OCI-LY7 (cell line): ENCODE measurements around the gene NEURL4. TPM values are rescaled to one million over a fixed set of nuclear protein-coding genes. Genes with fewer than 3 reads are reported as not detected.

Source experiments
- BruUV-seq: library from RNA; stranded (reverse); fragments of 400-500 nt; replicated peaks from 2 replicates; lab custom pipeline; 2021; lab: Mats Ljungman, UMichigan
- CTCF ChIA-PET: fragments of 300-600 bp; sonication (Branson Sonifier 250); formaldehyde crosslinking; loops from one replicate; lab custom pipeline; 2022; ENCODE audit warnings: antibody characterized with exemption; ENCODE audit not compliant: unreplicated experiment; lab: Charles Lee
- POLR2A ChIA-PET: fragments of 300-600 bp; sonication (Branson Sonifier 250); formaldehyde crosslinking; loops from one replicate; lab custom pipeline; 2022; ENCODE audit warnings: antibody characterized with exemption; lab: Charles Lee
- DNase-seq: peaks from one replicate; pipeline ENCODE4 v3.0.0-alpha.2; 2015; ENCODE audit warnings: low spot score
- H2AFZ ChIP-seq: fragments of 200-600 bp; sonication (generic), shearing (Covaris generic); 2 replicates; pipeline ENCODE4 v1.6.1; 2014; ENCODE audit warnings: mild to moderate bottlenecking, antibody characterized with exemption, low read length, moderate library complexity
- H3K27ac ChIP-seq: fragments of 200-600 bp; sonication (generic); 2 replicates; pipeline ENCODE4 v1.5.1; 2014; ENCODE audit warnings: mixed run types, low read depth, mild to moderate bottlenecking, moderate library complexity, low read length, inconsistent platforms; ENCODE audit not compliant: poor library complexity, severe bottlenecking
- H3K36me3 ChIP-seq: fragments of 200-600 bp; sonication (generic); 2 replicates; pipeline ENCODE4 v1.6.1; 2014; ENCODE audit warnings: mild to moderate bottlenecking, antibody characterized with exemption, low read length, moderate library complexity, mixed read lengths; ENCODE audit not compliant: insufficient read depth
- H3K4me1 ChIP-seq: fragments of 200-600 bp; sonication (generic); 2 replicates; pipeline ENCODE4 v1.5.1; 2014; ENCODE audit warnings: mild to moderate bottlenecking, low read length; ENCODE audit not compliant: insufficient read depth, poor library complexity, severe bottlenecking
- H3K4me2 ChIP-seq: fragments of 200-600 bp; sonication (generic); 2 replicates; pipeline ENCODE4 v1.6.1; 2014; ENCODE audit warnings: mild to moderate bottlenecking, low read length
- H3K4me3 ChIP-seq: fragments of 200-600 bp; sonication (generic); 2 replicates; pipeline ENCODE4 v1.5.1; 2014; ENCODE audit warnings: mild to moderate bottlenecking, low read depth, low read length; ENCODE audit not compliant: poor library complexity, severe bottlenecking
- H3K79me2 ChIP-seq: fragments of 200-600 bp; sonication (generic); 2 replicates; pipeline ENCODE4 v1.6.1; 2016; ENCODE audit warnings: low read depth, mild to moderate bottlenecking, low read length, moderate library complexity, mixed read lengths; ENCODE audit not compliant: insufficient read depth
- H3K9me2 ChIP-seq: fragments of 200-600 bp; sonication (generic); 2 replicates; pipeline ENCODE4 v1.6.1; 2016; ENCODE audit warnings: mild to moderate bottlenecking, low read length, mixed read lengths; ENCODE audit not compliant: insufficient read depth
- H3K9me3 ChIP-seq: fragments of 200-600 bp; sonication (generic); 2 replicates; pipeline ENCODE4 v1.6.1; 2014; ENCODE audit warnings: mild to moderate bottlenecking, mixed run types, low read length, mixed read lengths
- H4K20me1 ChIP-seq: fragments of 200-600 bp; sonication (generic); 2 replicates; pipeline ENCODE4 v1.6.1; 2014; ENCODE audit warnings: mild to moderate bottlenecking, antibody characterized with exemption, low read length, moderate library complexity, mixed read lengths; ENCODE audit not compliant: insufficient read depth
- EZH2phosphoT487 ChIP-seq: fragments of 200-600 bp; sonication (generic); IDR thresholded peaks from 2 replicates; pipeline ENCODE4 v1.6.1; 2018; ENCODE audit warnings: low read depth, borderline replicate concordance, mild to moderate bottlenecking, mixed run types, antibody characterized with exemption, low read length, moderate library complexity, mixed read lengths
- intact Hi-C: fragments of 100-400 bp; cut with micrococcal nuclease; formaldehyde crosslinking; loops from one replicate; pipeline ENCODE4 v1.10.0; 2022; ENCODE audit not compliant: unreplicated experiment
- total RNA-seq, 2 experiments: library from RNA; depleted of rRNA in 1 of 2; stranded (reverse); fragments of >200 nt in 1 of 2; shearing (Covaris generic) in 1 of 2; gene quantifications; 2 replicates each; pipeline ENCODE4 v1.2.3, GENCODE V29; 2014 to 2022
- TF ChIP-seq, protein P1 (sequence below): fragments of 200-600 bp; sonication (generic); conservative IDR thresholded peaks from 2 replicates; pipeline ENCODE4 v1.5.1; 2014; ENCODE audit warnings: mild to moderate bottlenecking, antibody characterized with exemption, low read length, moderate library complexity, mixed read lengths

The NEURL4 gene
- total RNA-seq, 2 experiments from 2014 or later = 34.7 to 66.8 TPM

DNA sequence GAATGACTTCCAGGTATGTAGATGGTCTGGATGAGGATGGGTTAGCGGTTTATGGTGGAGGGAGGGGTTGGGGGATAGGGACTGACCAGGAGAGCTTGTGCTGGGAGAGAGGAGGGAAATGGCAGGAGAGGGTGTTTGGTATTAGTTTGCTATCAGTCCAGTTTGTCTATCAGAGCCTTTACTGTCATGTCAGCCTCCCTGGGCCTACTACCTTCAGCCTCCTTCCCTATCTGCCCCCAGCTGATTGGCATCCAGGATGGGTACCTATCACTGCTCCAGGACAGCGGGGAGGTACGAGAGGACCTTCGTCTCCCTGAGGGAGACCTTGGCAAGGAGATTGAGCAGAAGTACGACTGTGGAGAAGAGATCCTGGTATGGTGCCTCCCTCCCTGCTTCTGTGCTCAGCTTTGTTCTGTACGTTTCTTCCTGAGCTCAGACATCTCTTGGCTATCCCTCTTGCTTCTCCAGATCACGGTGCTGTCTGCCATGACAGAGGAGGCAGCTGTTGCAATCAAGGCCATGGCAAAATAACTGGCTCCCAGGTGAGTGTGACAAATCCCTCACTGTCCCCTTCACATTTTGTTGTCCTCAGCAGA is 17.9 kb downstream of the NEURL4 start:
- peaks cover 62% of the 10 kb centered on the region for H3K4me1 ChIP-seq
- DNase-seq = no peak
- intact Hi-C loops = no loop called here
- H3K9me3 ChIP-seq = no peaks in the 10 kb centered on the region
- H3K9me2 ChIP-seq = no peaks in the 10 kb centered on the region
- H3K4me2 ChIP-seq = peak overlapping the region; percentile 77; the same call in 1 of the 2 replicates
- BruUV-seq = no TSS peak
- no peak overlapping the region for H2AFZ ChIP-seq
- H3K36me3 ChIP-seq = peaks cover 79% of the 10 kb centered on the region
- H4K20me1 ChIP-seq = peaks cover 28% of the 10 kb centered on the region
- no peak overlapping the region for H3K4me3 ChIP-seq
- CTCF ChIA-PET = no interaction called here
- H3K27ac ChIP-seq = no peak overlapping the region
- TF ChIP-seq EZH2phosphoT487 = no peak
- TF ChIP-seq, protein P1, sequence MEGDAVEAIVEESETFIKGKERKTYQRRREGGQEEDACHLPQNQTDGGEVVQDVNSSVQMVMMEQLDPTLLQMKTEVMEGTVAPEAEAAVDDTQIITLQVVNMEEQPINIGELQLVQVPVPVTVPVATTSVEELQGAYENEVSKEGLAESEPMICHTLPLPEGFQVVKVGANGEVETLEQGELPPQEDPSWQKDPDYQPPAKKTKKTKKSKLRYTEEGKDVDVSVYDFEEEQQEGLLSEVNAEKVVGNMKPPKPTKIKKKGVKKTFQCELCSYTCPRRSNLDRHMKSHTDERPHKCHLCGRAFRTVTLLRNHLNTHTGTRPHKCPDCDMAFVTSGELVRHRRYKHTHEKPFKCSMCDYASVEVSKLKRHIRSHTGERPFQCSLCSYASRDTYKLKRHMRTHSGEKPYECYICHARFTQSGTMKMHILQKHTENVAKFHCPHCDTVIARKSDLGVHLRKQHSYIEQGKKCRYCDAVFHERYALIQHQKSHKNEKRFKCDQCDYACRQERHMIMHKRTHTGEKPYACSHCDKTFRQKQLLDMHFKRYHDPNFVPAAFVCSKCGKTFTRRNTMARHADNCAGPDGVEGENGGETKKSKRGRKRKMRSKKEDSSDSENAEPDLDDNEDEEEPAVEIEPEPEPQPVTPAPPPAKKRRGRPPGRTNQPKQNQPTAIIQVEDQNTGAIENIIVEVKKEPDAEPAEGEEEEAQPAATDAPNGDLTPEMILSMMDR = no peak
- POLR2A ChIA-PET = interaction anchor here (0.8 kb wide), 1 partner anchor 18 kb away, joined by 3 read pairs; the partner anchor contains the start of gene NEURL4
- H3K79me2 ChIP-seq = peaks cover 52% of the 10 kb centered on the region

DNA sequence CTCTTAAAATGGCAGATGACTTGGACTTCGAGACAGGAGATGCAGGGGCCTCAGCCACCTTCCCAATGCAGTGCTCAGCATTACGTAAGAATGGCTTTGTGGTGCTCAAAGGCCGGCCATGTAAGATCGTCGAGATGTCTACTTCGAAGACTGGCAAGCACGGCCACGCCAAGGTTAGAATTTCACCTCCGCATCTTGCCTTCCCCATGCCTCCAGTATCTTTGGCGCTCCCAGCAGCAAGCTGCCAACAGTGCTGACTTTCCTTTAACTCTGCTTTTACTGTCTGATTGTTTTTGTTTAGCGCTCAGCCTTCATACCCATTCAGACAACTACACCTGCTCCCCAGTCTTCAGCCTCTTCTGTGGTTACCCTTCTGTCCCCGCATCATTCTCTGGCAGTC is 19.5 kb downstream of the NEURL4 start:
- H3K9me2 ChIP-seq = no peaks in the 10 kb centered on the region
- H4K20me1 ChIP-seq = peaks cover 26% of the 10 kb centered on the region
- peaks cover 60% of the 10 kb centered on the region for H3K4me1 ChIP-seq
- peak overlapping the region; percentile 77 for H3K4me2 ChIP-seq
- peak overlapping the region; percentile 99 for H3K4me3 ChIP-seq
- no TSS peak for BruUV-seq
- H3K27ac ChIP-seq = peak overlapping the region; percentile 95
- intact Hi-C loops = no loop called here
- ChIA-PET POLR2A (interaction anchor here (0.6 to 3.2 kb wide), 3 partner anchors 17 to 27 kb away, joined by 3 to 8 read pairs (median 5); partner anchors contain the start of genes ACAP1 and NEURL4), CTCF (interaction anchor here (0.6 kb wide), 3 partner anchors 27 to 317 kb away, joined by 3 to 5 read pairs (median 3); partner anchors contain the start of gene ACAP1)
- no peak for DNase-seq
- no peak overlapping the region for H2AFZ ChIP-seq
- no peaks in the 10 kb centered on the region for H3K9me3 ChIP-seq
- TF ChIP-seq EZH2phosphoT487 = no peak
- TF ChIP-seq, protein P1 = no peak
- H3K36me3 ChIP-seq = peaks cover 70% of the 10 kb centered on the region
- peaks cover 49% of the 10 kb centered on the region for H3K79me2 ChIP-seq
